OCI-LY1 (cell line): ENCODE measurements around the gene NLGN4Y.

Experiments
- H2AFZ ChIP-seq: fragments of 200-600 bp; sonication (generic), shearing (Covaris generic); 2 replicates; pipeline ENCODE4 v1.6.0; 2014; ENCODE audit warnings: antibody characterized with exemption, mild to moderate bottlenecking, low read length
- H3F3A ChIP-seq: fragments of 200-600 bp; sonication (generic), shearing (Covaris generic); 2 replicates; pipeline ENCODE4 v1.6.0; 2014; ENCODE audit warnings: mild to moderate bottlenecking, antibody characterized with exemption, low read length, moderate library complexity; ENCODE audit not compliant: insufficient read depth
- H3K27ac ChIP-seq: fragments of 200-600 bp; sonication (generic); 2 replicates; pipeline ENCODE4 v1.5.1; 2014; ENCODE audit warnings: low read length, mixed run types, mild to moderate bottlenecking, low read depth; ENCODE audit not compliant: poor library complexity, severe bottlenecking
- H3K27me3 ChIP-seq: fragments of 200-600 bp; sonication (generic); 2 replicates; pipeline ENCODE4 v1.6.0; 2014; ENCODE audit warnings: antibody characterized with exemption, mild to moderate bottlenecking, low read length, moderate library complexity; ENCODE audit not compliant: insufficient read depth
- H3K36me3 ChIP-seq: fragments of 200-600 bp; sonication (generic); 2 replicates; pipeline ENCODE4 v1.6.1; 2014; ENCODE audit warnings: mild to moderate bottlenecking, antibody characterized with exemption, low read length, moderate library complexity, mixed read lengths; ENCODE audit not compliant: insufficient read depth
- H3K4me1 ChIP-seq: fragments of 200-600 bp; sonication (generic); 2 replicates; pipeline ENCODE4 v1.5.1; 2014; ENCODE audit warnings: mild to moderate bottlenecking, low read length, moderate library complexity; ENCODE audit not compliant: insufficient read depth, severe bottlenecking
- H3K4me2 ChIP-seq: fragments of 200-600 bp; sonication (generic), shearing (Covaris generic); 2 replicates; pipeline ENCODE4 v1.6.1; 2014; ENCODE audit warnings: low read length
- H3K4me3 ChIP-seq: fragments of 200-600 bp; sonication (generic); 2 replicates; pipeline ENCODE4 v1.5.1; 2014; ENCODE audit warnings: low read length, low read depth, mild to moderate bottlenecking, mixed read lengths; ENCODE audit not compliant: poor library complexity, severe bottlenecking
- H3K79me2 ChIP-seq: fragments of 200-600 bp; shearing (Covaris generic); 2 replicates; pipeline ENCODE4 v1.6.1; 2016; ENCODE audit warnings: mixed run types, low read length, mixed read lengths; ENCODE audit not compliant: insufficient read depth
- H3K9ac ChIP-seq: fragments of 200-600 bp; sonication (generic), shearing (Covaris generic); 2 replicates; pipeline ENCODE4 v1.6.1; 2014; ENCODE audit warnings: mild to moderate bottlenecking, low read length, mixed read lengths
- H3K9me2 ChIP-seq: fragments of 200-600 bp; sonication (generic), shearing (Covaris generic); 2 replicates; pipeline ENCODE4 v1.6.1; 2014; ENCODE audit warnings: low read depth, mild to moderate bottlenecking, low read length, mixed read lengths
- H3K9me3 ChIP-seq: fragments of 200-600 bp; shearing (Covaris generic); 2 replicates; pipeline ENCODE4 v1.6.1; 2014; ENCODE audit warnings: low read length, mixed read lengths
- H4K20me1 ChIP-seq: fragments of 200-600 bp; sonication (generic), shearing (Covaris generic); 2 replicates; pipeline ENCODE4 v1.6.0; 2016; ENCODE audit warnings: mild to moderate bottlenecking, low read length; ENCODE audit not compliant: insufficient read depth
- EZH2 ChIP-seq: fragments of 200-600 bp; sonication (generic), shearing (Covaris generic); IDR thresholded peaks from 2 replicates; pipeline ENCODE4 v1.8.0; 2017; ENCODE audit warnings: borderline replicate concordance, mixed run types, mild to moderate bottlenecking, antibody characterized with exemption, low read length, moderate library complexity, mixed read lengths
- TF ChIP-seq, protein P1 (sequence below): fragments of 200-600 bp; sonication (generic), shearing (Covaris generic); IDR thresholded peaks from 2 replicates; pipeline ENCODE4 v1.5.1; 2017; ENCODE audit warnings: mild to moderate bottlenecking, antibody characterized with exemption, low read length, moderate library complexity, mixed read lengths

Gene NLGN4Y

DNA sequence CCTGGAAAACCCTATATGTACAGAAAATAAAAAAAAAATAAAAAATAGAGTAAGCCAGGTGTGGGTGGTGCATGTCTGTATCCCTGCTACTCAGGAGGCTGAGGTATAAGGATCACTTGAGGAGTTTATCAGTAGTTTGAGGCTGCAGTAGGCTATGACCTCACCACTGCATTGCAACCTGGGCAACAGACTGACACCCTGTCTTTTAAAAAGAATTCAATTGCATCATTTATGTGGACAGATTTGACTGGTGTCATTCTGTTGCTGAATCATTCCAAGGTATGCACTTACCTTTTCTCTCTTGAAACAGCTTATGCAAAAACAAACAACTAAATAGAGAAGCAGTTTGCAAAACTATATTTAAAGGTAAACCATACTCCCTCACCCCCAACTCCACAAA, 12.4 kb downstream of the NLGN4Y start:
- H3K79me2 ChIP-seq = no peaks in the 10 kb centered on the region

DNA sequence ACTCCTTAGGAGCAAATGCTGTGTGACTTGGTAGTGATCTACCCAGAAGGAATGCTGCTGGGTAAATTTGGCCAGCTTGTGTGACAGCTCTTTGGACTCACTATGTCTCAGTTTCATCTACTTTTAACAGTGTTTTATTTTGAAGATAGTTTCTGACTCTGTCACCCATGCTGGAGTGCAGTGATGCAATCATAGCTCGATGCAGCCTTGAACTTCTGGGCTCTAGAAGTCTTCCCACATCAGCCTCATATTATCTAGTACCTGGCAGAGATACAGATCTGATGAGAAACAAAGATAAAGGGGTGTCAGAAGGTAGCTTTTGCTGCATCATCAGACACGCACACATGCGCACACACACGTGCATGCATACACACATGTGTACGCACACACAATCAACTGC, 19.2 kb downstream of the NLGN4Y start:
- TF ChIP-seq, protein P1, sequence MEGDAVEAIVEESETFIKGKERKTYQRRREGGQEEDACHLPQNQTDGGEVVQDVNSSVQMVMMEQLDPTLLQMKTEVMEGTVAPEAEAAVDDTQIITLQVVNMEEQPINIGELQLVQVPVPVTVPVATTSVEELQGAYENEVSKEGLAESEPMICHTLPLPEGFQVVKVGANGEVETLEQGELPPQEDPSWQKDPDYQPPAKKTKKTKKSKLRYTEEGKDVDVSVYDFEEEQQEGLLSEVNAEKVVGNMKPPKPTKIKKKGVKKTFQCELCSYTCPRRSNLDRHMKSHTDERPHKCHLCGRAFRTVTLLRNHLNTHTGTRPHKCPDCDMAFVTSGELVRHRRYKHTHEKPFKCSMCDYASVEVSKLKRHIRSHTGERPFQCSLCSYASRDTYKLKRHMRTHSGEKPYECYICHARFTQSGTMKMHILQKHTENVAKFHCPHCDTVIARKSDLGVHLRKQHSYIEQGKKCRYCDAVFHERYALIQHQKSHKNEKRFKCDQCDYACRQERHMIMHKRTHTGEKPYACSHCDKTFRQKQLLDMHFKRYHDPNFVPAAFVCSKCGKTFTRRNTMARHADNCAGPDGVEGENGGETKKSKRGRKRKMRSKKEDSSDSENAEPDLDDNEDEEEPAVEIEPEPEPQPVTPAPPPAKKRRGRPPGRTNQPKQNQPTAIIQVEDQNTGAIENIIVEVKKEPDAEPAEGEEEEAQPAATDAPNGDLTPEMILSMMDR = no peak
- no peak for TF ChIP-seq EZH2
- Histone ChIP-seq H3K9ac (no peak overlapping the region), H3K4me2 (no peak overlapping the region), H3K36me3 (no peaks in the 10 kb centered on the region), H3K9me3 (no peaks in the 10 kb centered on the region), H3F3A (no peaks in the 10 kb centered on the region), H2AFZ (no peak overlapping the region), H3K4me1 (no peaks in the 10 kb centered on the region), H3K9me2 (no peaks in the 10 kb centered on the region), H3K79me2 (no peaks in the 10 kb centered on the region), H3K27ac (no peak overlapping the region), H3K4me3 (no peak overlapping the region), H4K20me1 (no peaks in the 10 kb centered on the region), H3K27me3 (no peaks in the 10 kb centered on the region)

More for the DNA sequence above, 12.4 kb downstream of the NLGN4Y start:
- Histone ChIP-seq H3K36me3 (no peaks in the 10 kb centered on the region), H3K9me3 (no peaks in the 10 kb centered on the region), H2AFZ (no peak overlapping the region), H3K4me3 (no peak overlapping the region), H3F3A (no peaks in the 10 kb centered on the region), H3K4me1 (no peaks in the 10 kb centered on the region), H3K27ac (no peak overlapping the region), H3K4me2 (no peak overlapping the region), H3K9me2 (no peaks in the 10 kb centered on the region), H3K27me3 (no peaks in the 10 kb centered on the region), H3K9ac (no peak overlapping the region), H4K20me1 (no peaks in the 10 kb centered on the region)
- no peak for TF ChIP-seq EZH2
- TF ChIP-seq, protein P1 = no peak

DNA sequence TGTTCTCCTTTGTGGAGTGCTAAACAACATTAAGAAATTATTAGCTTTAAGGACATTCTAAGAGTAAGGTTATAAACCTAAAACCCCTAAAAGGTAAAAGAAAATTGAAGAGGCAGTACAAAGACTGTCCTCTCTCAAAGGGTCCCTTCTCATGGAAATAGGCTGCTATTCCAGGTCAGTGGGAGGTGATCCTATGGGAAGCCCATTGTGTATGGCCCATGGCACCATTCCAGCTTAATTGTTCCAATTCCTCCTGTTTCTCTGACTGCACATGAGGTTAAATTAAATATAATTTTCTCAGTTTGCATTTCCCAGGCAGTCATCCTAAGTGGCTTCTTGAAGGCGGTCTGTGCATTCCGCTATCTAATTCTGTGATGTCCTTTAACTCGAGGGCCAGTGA, 57.0 kb downstream of the NLGN4Y start:
- no peaks in the 10 kb centered on the region for H3K36me3 ChIP-seq
- H2AFZ ChIP-seq = no peak overlapping the region
- H4K20me1 ChIP-seq = no peaks in the 10 kb centered on the region
- H3K9ac ChIP-seq = no peak overlapping the region
- H3K27me3 ChIP-seq = no peaks in the 10 kb centered on the region
- no peaks in the 10 kb centered on the region for H3K79me2 ChIP-seq
- no peaks in the 10 kb centered on the region for H3K9me3 ChIP-seq
- H3K4me3 ChIP-seq = no peak overlapping the region
- H3F3A ChIP-seq = no peaks in the 10 kb centered on the region
- H3K4me2 ChIP-seq = no peak overlapping the region
- TF ChIP-seq, protein P1 = no peak
- TF ChIP-seq EZH2 = no peak
- H3K27ac ChIP-seq = no peak overlapping the region
- H3K4me1 ChIP-seq = no peaks in the 10 kb centered on the region
- H3K9me2 ChIP-seq = no peaks in the 10 kb centered on the region
